RCC 7860 (cell line): ENCODE data around the gene ANKS6.
"Not testable (repeated sequence)": the region's sequence is repeated elsewhere in the genome, so short reads cannot be mapped to it uniquely, and the experiment has no call there.

Experiments used
- DNase-seq: peaks from one replicate; pipeline ENCODE4 v3.0.0-alpha.2; 2015; ENCODE audit warnings: low spot score
- FAIRE-seq: peaks from 2 replicates; lab custom pipeline; 2012; peaks lifted over from hg19 to GRCh38; lab: Jason Lieb, UNC

ANKS6 gene

GRCh38 chr9:98707166-98708102 is 88.9 kb downstream of the ANKS6 start:
- FAIRE-seq: no peak
- DNase-seq: no peak

GRCh38 chr9:98706651-98707165 is 89.6 kb downstream of the ANKS6 start:
- FAIRE-seq (no peak), DNase-seq (no peak)

GRCh38 chr9:98702835-98703380 is 93.4 kb downstream of the ANKS6 start:
- FAIRE-seq (no peak), DNase-seq (no peak)

- DNase-seq: no peak
- no peak for FAIRE-seq
These were observed 94.0 kb downstream of the ANKS6 start for GRCh38 chr9:98702340-98702739.

- DNase-seq (no peak), FAIRE-seq (no peak)
These were observed 94.8 kb downstream of the ANKS6 start for GRCh38 chr9:98701576-98701975.

- FAIRE-seq (no peak), DNase-seq (no peak)
These were observed 95.6 kb downstream of the ANKS6 start for GRCh38 chr9:98700801-98701200.

GRCh38 chr9:98698856-98699255 is 97.5 kb downstream of the ANKS6 start:
- FAIRE-seq (no peak), DNase-seq (no peak)

GRCh38 chr9:98694943-98695342 is 101.4 kb downstream of the ANKS6 start:
- DNase-seq: no peak
- no peak for FAIRE-seq

GRCh38 chr9:98692392-98692791 is 104.0 kb downstream of the ANKS6 start:
- DNase-seq: no peak
- FAIRE-seq: no peak

- FAIRE-seq (no peak), DNase-seq (no peak)
These were observed 104.5 kb downstream of the ANKS6 start for GRCh38 chr9:98691890-98692289.

GRCh38 chr9:98690686-98691085 is 105.7 kb downstream of the ANKS6 start:
- no peak for FAIRE-seq

GRCh38 chr9:98688710-98689495 is 107.5 kb downstream of the ANKS6 start:
- no peak for DNase-seq
- no peak for FAIRE-seq

More at GRCh38 chr9:98690686-98691085, 105.7 kb downstream of the ANKS6 start:
- DNase-seq: no peak

- no peak for DNase-seq
- no peak for FAIRE-seq
These were observed 108.4 kb downstream of the ANKS6 start for GRCh38 chr9:98687911-98688310.

GRCh38 chr9:98686961-98687855 is 109.1 kb downstream of the ANKS6 start:
- DNase-seq (no peak), FAIRE-seq (no peak)

- not testable (repeated sequence) for FAIRE-seq
These were observed 111.5 kb downstream of the ANKS6 start for GRCh38 chr9:98684816-98685215.

More at GRCh38 chr9:98684816-98685215, 111.5 kb downstream of the ANKS6 start:
- not testable (repeated sequence) for DNase-seq
